WTC11 (cell line): ENCODE results near the gene KLRD1.

Experiments used
- AFF4 ChIP-seq: sonication (generic); formaldehyde crosslinking; IDR thresholded peaks from 2 replicates; pipeline ENCODE4 v1.8.1; 2023; ENCODE audit warnings: mild to moderate bottlenecking, missing genetic modification reagents, borderline replicate concordance
- CTCF ChIP-seq: fragments of 200-600 bp; IDR thresholded peaks from 2 replicates; pipeline ENCODE4 v1.8.0; 2022; ENCODE audit warnings: antibody characterized with exemption
- IRF2 ChIP-seq: sonication (generic); formaldehyde crosslinking; IDR thresholded peaks from 2 replicates; pipeline ENCODE4 v1.8.0; 2022; ENCODE audit warnings: low read depth, missing genetic modification reagents, borderline replicate concordance
- ZBTB43 ChIP-seq: sonication (generic); formaldehyde crosslinking; IDR thresholded peaks from 2 replicates; pipeline ENCODE4 v1.8.1; 2023; ENCODE audit warnings: mild to moderate bottlenecking, missing genetic modification reagents

GRCh38 chr12:10319388-10319787 is 11.7 kb downstream of the KLRD1 start:
- no peak for TF ChIP-seq IRF2
- TF ChIP-seq AFF4 = no peak
- TF ChIP-seq CTCF = no peak
- no peak for TF ChIP-seq ZBTB43 (CRISPR knock-in tag)
